ENCODE results near the gene DNAJB8. TPM values are rescaled to one million over a fixed set of nuclear protein-coding genes. Genes with fewer than 3 reads are reported as not detected.

Gene DNAJB8
- total RNA-seq, 2 donors from 2014 or later = not detected

- intact Hi-C loops (cut with DNase I) = loop anchor here (5.0 to 10.0 kb wide), 2 partner anchors 69 to 401 kb away; no protein-coding TSS in a partner anchor
- no peak for DNase-seq (ENCODE audit: low spot score)
Observed at GRCh38 chr3:128496019-128496601, 29.4 kb upstream of the DNAJB8 start.

GRCh38 chr3:128495435-128495970 lies 28.8 kb upstream of the DNAJB8 start:
- DNase-seq (ENCODE audit: low spot score) = no peak
- intact Hi-C loops (cut with DNase I) = loop anchor here (5.0 to 10.0 kb wide), 2 partner anchors 68 to 401 kb away; no protein-coding TSS in a partner anchor

- DNase-seq (ENCODE audit: low spot score) = no peak
- intact Hi-C loops (cut with DNase I) = loop anchor here in 1 of 2 donors (5.0 to 10.0 kb wide), 2 partner anchors 67 to 400 kb away; no protein-coding TSS in a partner anchor
Observed at GRCh38 chr3:128494367-128494650, 27.6 kb upstream of the DNAJB8 start.

GRCh38 chr3:128493570-128494366 lies 27.1 kb upstream of the DNAJB8 start:
- intact Hi-C loops (cut with DNase I) = loop anchor here in 1 of 2 donors (5.0 to 10.0 kb wide), 2 partner anchors 66 to 399 kb away; no protein-coding TSS in a partner anchor
- peak; percentile 70 for DNase-seq (ENCODE audit: low spot score)

- intact Hi-C loops (cut with DNase I) = loop anchor here in 1 of 2 donors (5.0 to 10.0 kb wide), 2 partner anchors 66 to 398 kb away; no protein-coding TSS in a partner anchor
Observed at GRCh38 chr3:128492671-128493569, 26.2 kb upstream of the DNAJB8 start, which contains the start of gene GATA2. Gene GATA2 (minus strand): TSS chr3:128493201. CDS start chr3:128487031, 6,170 bp downstream.

GRCh38 chr3:128491941-128492670 lies 25.4 kb upstream of the DNAJB8 start:
- intact Hi-C loops (cut with DNase I) = loop anchor here in 1 of 2 donors (5.0 to 10.0 kb wide), 2 partner anchors 65 to 397 kb away; no protein-coding TSS in a partner anchor
- DNase-seq (ENCODE audit: low spot score) = no peak

More at GRCh38 chr3:128492671-128493569, 26.2 kb upstream of the DNAJB8 start, which contains the start of gene GATA2:
- DNase-seq (ENCODE audit: low spot score) = peak; percentile 82

- DNase-seq (ENCODE audit: low spot score) = peak; percentile 73
- intact Hi-C loops (cut with DNase I) = loop anchor here in 1 of 2 donors (5.0 to 10.0 kb wide), 2 partner anchors 64 to 397 kb away; no protein-coding TSS in a partner anchor
Observed at GRCh38 chr3:128491691-128491940, 24.9 kb upstream of the DNAJB8 start.

- intact Hi-C loops (cut with DNase I) = loop anchor here in 1 of 2 donors (5.0 to 10.0 kb wide), 2 partner anchors 64 to 396 kb away; no protein-coding TSS in a partner anchor
- DNase-seq (ENCODE audit: low spot score) = peak; percentile 62
Observed at GRCh38 chr3:128490915-128491690, 24.4 kb upstream of the DNAJB8 start.

- DNase-seq (ENCODE audit: low spot score) = no peak
- intact Hi-C loops (cut with DNase I) = loop anchor here in 1 of 2 donors (5.0 to 10.0 kb wide), 2 partner anchors 63 to 396 kb away; no protein-coding TSS in a partner anchor
Observed at GRCh38 chr3:128490650-128490914, 23.9 kb upstream of the DNAJB8 start.

GRCh38 chr3:128489927-128490649 lies 23.4 kb upstream of the DNAJB8 start:
- intact Hi-C loops (cut with DNase I) = loop anchor here in 1 of 2 donors (5.0 to 10.0 kb wide), 2 partner anchors 63 to 395 kb away; no protein-coding TSS in a partner anchor
- peak; percentile 81 for DNase-seq (ENCODE audit: low spot score)

GRCh38 chr3:128489674-128489926 lies 22.9 kb upstream of the DNAJB8 start:
- peak; percentile 78 for DNase-seq (ENCODE audit: low spot score)
- intact Hi-C loops (cut with DNase I) = no loop called here

- intact Hi-C loops (cut with DNase I) = no loop called here
- peak; percentile 90 for DNase-seq (ENCODE audit: low spot score)
Observed at GRCh38 chr3:128488991-128489673, 22.4 kb upstream of the DNAJB8 start.

GRCh38 chr3:128488636-128488990 lies 21.9 kb upstream of the DNAJB8 start:
- intact Hi-C loops (cut with DNase I) = no loop called here
- no peak for DNase-seq (ENCODE audit: low spot score)

GRCh38 chr3:128487813-128488635 lies 21.3 kb upstream of the DNAJB8 start:
- intact Hi-C loops (cut with DNase I) = no loop called here

GRCh38 chr3:128487538-128487812 lies 20.8 kb upstream of the DNAJB8 start:
- intact Hi-C loops (cut with DNase I) = no loop called here
- DNase-seq (ENCODE audit: low spot score) = no peak

More at GRCh38 chr3:128487813-128488635, 21.3 kb upstream of the DNAJB8 start:
- peak; percentile 92 for DNase-seq (ENCODE audit: low spot score)

Data from posterior vena cava (tissue), 2 donors.